ELR (cell line): ENCODE data around the gene ADAT3.
"Not testable (repeated sequence)": the region's sequence is repeated elsewhere in the genome, so short reads cannot be mapped to it uniquely, and the experiment has no call there.

Source experiments
- DNase-seq: peaks from one replicate; pipeline ENCODE4 v3.0.0-alpha.2; 2015; ENCODE audit warnings: low read depth

Gene ADAT3

GRCh38 chr19:1882786-1883692 is 22.2 kb upstream of the ADAT3 start:
- no peak for DNase-seq

GRCh38 chr19:1883784-1884183 is 21.4 kb upstream of the ADAT3 start:
- DNase-seq, result no peak

GRCh38 chr19:1884291-1884718 is 20.9 kb upstream of the ADAT3 start:
- no peak for DNase-seq

- peak; percentile 48 for DNase-seq
These were observed 20.4 kb upstream of the ADAT3 start for GRCh38 chr19:1884719-1885334.

DNA sequence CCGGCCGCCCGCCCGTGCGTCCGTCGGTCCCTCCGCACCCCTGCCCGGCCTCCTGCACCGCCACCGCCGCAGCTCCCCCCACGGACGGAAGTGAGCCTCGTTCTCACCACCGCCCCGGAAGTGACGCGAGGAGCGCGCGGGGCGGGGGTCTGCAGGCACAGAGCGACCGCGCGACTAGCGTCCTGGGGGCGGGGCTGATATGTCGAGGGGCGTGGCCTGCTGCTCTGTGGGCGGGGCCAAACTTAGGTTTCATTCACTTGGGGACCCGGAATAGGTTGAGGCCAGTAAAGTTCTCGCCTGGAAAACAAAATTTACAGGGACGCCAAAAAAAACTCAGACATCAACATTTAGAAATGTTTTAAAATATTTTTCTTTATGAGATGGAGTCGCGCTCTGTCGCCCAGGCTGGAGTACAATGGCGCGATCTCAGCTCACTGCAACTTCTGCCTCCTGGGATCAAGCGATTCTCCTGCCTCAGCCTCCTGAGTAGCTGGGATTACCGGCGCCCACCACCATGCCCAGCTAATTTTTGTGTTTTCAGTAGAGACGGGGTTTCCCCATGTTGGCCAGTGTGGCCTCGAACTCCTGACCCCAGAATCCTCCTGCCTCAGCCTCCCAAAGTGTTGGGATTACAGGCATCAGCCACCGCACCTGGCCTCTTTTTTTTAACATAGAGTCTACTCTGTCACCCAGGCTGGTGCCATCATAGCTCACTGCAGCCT is 19.6 kb upstream of the ADAT3 start, which contains the start of gene ABHD17A:
ABHD17A (minus strand) TSS at position 99 of the 722 bp plus-strand sequence. CDS start 3,930 bp downstream, outside the sequence.
- peak; percentile 93 for DNase-seq

GRCh38 chr19:1886360-1886759 is 18.8 kb upstream of the ADAT3 start:
- not testable (repeated sequence) for DNase-seq

GRCh38 chr19:1888385-1888784 is 16.8 kb upstream of the ADAT3 start:
- no peak for DNase-seq

DNA sequence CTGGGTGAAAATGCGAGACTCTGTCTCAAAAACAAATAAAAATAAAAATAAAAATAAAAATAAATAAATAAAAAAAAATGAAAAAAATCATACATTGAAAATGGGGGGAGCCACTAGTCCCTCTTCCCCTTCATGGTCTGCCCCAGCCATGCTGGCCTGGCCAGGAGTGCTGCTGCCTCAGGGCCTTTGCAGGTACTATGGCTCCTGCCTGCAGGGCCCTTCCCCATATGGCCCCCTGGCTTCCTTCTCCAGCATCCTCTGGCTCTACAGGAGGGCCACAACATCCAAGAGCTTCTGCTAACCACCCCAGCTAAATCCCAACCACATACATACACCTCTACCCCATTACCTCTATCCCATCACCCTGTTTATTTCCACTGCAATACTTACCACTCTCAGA is 15.3 kb upstream of the ADAT3 start:
- no peak for DNase-seq

- DNase-seq, result no peak
These were observed 11.4 kb upstream of the ADAT3 start for GRCh38 chr19:1893791-1894190.

- no peak for DNase-seq
These were observed 8.7 kb upstream of the ADAT3 start for GRCh38 chr19:1896508-1896907.

GRCh38 chr19:1901940-1902404 is 3.2 kb upstream of the ADAT3 start:
- no peak for DNase-seq

GRCh38 chr19:1902923-1903322 is 2.3 kb upstream of the ADAT3 start:
- no peak for DNase-seq

DNA sequence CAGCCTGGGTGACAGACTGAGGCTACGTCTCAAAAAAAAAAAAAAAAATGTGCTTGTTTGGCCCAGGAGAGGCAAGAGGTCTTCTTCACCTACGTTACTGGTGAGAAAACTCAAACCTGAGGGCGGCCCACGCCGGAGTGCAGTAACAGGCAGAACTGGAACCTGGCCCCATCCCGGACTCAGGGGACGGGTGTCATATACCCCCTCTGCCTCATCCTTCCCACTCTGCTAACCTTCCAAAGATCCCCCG is 414 bp upstream of the ADAT3 start:
- DNase-seq, result no peak

- no peak for DNase-seq
These were observed 720 bp downstream of the ADAT3 start for GRCh38 chr19:1905863-1906375.

DNA sequence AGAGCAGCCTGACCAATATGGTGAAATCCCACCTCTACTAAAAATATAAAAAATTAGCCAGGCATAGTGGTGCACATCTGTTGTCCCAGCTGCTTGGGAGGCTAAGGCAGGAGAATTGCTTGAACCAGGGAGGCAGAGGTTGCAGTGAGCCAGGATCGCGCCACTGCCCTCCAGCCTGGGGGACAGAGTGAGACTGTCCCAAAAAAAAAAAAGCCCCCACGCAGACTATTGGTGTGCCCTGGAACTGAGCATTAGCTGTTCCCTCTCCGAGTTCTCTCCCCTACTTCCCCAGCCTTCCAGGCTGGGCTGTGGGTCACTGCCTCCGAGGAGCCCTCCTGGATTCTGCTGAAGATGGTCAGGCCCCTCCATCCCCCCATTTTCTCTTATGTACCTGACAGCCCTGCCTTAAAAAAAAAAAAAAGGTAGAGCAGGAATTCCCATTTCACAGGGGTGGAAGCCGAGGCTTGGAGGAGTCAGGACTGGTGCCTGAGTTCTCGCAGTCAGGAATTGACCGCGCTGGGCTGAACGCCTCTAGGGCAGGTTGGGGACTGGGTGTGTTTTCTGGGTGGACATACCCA is 1.9 kb downstream of the ADAT3 start:
- DNase-seq, result no peak

GRCh38 chr19:1907563-1908363 is 2.6 kb downstream of the ADAT3 start:
- peak; percentile 52 for DNase-seq

DNA sequence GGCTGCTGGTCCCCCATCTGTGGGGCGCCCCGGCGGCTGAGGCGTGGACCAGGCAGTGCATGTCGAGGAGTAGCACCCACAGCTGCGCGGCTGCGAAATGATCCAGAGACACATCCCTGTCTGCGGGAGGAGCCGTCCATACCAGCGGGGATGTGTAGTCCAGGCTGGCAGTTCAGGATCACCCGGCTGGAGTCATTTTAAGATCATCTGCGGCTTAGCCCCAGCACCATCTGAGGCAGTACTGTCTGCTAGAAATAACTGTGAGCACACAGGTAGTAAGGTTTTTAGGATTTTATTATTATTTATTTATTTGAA is 3.1 kb downstream of the ADAT3 start:
- DNase-seq, result no peak

DNA sequence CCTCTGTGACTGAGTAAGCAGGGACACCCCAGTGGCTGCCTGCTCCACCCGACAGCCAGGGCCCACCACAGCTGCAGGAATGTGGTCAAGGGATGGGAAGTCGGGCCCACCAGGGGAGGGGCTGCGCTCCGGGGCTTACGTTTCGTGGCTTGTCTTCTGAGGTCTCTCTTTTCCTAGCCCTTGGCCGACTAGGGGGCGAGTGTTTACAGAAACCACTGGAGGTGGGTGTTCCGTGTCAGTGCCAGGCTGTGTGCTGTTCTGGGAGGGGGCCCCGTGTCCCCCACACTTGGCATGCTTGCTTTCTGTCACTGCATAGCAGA is 4.5 kb downstream of the ADAT3 start:
- no peak for DNase-seq

GRCh38 chr19:1910177-1910576 is 5.0 kb downstream of the ADAT3 start:
- DNase-seq, result no peak

DNA sequence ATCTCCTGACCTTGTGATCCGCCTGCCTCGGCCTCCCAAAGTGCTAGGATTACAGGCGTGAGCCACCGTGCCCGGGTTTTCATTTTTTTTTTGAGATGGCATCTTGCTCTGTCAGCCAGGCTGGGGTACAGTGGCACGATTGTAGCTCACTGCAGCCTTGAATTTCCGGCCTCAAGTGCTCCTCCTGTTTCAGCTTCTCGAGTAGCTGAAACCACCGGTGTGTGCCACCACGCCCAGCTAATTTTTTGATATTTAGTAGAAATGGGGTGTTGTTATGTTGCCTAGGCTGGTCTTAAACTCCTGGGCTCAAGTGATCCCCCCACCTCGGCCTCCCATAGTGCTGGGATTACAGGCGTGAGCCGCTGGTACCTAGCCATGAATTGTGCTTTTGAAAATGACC is 5.9 kb downstream of the ADAT3 start:
- no peak for DNase-seq

DNA sequence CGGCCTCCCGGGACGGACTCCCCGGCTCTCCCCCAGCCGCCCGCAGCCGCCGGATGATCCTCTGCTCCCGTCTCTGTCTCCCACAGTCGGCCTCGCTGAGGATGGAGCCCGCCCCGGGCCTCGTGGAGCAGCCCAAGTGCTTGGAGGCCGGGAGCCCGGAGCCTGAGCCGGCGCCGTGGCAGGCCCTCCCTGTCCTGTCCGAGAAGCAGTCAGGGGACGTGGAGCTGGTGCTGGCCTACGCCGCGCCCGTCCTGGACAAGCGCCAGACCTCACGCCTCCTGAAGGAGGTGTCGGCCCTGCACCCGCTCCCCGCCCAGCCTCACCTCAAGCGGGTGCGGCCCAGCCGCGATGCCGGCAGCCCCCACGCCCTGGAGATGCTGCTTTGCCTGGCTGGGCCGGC is 6.8 kb downstream of the ADAT3 start:
- no peak for DNase-seq
